Renal cortical epithelial cell (primary cell): ENCODE measurements around the gene PIGV. TPM values are rescaled to one million over a fixed set of nuclear protein-coding genes. Genes with fewer than 3 reads are reported as not detected.
"Not testable (repeated sequence)": the region's sequence is repeated elsewhere in the genome, so short reads cannot be mapped to it uniquely, and the experiment has no call there.

ENCODE experiments used
- DNase-seq: peaks from one replicate; pipeline ENCODE4 v3.0.0-alpha.2; 2011; ENCODE audit warnings: low read depth
- total RNA-seq: library from RNA; depleted of rRNA; stranded (reverse); fragments of >200 nt; gene quantifications from 2 replicates; pipeline ENCODE4 v1.2.3, GENCODE V29; 2014

The PIGV gene
- total RNA-seq, 1 donor from 2014 or later, result 27.9 TPM

DNA sequence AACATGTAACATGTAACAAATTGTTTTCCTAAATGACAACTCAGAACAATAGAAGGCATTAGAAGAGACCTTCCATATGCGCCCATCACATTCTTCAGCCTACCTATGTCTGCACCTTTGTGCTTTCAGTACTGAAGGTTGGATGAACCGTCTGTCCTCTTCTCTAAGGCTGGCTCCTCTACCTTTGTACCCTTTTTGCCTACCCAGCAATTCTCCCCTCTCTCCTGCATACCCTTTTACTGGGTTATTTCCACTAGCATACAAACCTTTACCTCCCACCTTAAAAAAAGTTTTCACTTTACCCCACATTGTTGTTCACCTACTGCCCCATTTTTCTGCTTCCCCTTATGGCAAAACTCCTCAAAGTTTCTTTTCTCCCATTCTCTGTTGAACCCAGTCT lies 5.2 kb downstream of the PIGV start:
- no peak for DNase-seq

GRCh38 chr1:26794391-26794790 lies 6.6 kb downstream of the PIGV start:
- no peak for DNase-seq

GRCh38 chr1:26797627-26798026 lies 9.9 kb downstream of the PIGV start:
- DNase-seq, result no peak

- DNase-seq, result peak; percentile 74
These were observed 11.9 kb downstream of the PIGV start for GRCh38 chr1:26799479-26800142.

- not testable (repeated sequence) for DNase-seq
These were observed 16.2 kb downstream of the PIGV start for GRCh38 chr1:26803932-26804331.

DNA sequence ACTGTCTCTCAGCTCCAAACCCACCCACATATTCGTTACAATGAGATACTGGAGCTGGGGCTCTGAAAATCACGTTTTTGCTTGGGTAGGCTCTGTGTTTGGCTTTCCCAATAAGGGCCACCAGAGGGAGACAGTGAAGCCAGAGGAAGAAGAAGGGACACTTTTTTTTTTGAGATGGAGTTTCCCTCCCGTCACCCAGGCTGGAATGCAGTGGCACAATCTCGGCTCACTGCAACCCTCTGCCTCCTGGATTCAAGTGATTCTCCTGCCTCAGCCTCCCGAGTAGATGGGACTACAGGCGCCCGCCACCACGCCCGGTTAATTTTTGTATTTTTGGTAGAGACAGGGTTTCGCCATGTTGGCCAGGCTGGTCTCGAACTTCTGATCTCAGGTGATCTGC lies 22.4 kb downstream of the PIGV start:
- DNase-seq, result peak; percentile 67

- DNase-seq, result no peak
These were observed 23.3 kb downstream of the PIGV start for GRCh38 chr1:26811057-26811456.

DNA sequence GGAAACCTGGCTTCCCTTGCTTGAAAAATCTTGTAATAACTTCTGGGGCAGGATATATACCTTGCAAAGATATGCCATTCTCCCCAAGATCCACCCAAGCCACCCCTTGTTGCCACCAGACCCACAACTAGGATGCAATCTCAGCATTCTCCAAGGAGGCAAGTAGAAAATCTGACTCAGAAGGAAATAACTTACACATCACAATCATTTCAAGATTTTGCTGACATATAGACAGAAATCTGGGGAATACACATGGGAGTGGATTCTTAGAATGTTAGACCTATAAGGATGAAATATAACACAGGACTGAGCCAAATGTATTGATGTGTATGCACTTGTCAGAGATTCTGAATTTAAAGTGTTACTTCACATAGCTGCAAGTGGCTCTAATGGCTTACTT lies 24.0 kb downstream of the PIGV start:
- DNase-seq, result no peak

GRCh38 chr1:26814377-26814776 lies 26.6 kb downstream of the PIGV start:
- DNase-seq, result no peak

DNA sequence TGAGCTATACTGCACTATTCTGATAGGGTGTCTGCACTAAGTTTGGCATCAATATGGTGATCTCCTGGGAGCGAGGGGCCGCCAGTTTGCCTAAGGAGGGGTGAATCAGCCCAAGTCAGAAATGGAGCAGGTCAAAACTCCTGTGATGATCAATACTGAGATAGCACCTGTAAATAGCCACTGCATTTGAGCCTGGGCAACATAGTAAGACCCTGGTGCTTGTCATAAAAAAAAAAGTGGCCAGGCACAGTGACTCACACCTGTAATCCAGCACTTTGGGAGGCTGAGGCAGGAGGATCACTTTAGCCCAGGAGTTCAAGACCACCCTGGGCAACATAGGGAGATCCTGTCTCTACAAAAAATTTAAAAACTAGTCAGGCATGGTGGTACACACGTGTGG lies 27.1 kb downstream of the PIGV start:
- no peak for DNase-seq

- DNase-seq, result no peak
These were observed 33.1 kb downstream of the PIGV start for GRCh38 chr1:26820784-26821269.

DNA sequence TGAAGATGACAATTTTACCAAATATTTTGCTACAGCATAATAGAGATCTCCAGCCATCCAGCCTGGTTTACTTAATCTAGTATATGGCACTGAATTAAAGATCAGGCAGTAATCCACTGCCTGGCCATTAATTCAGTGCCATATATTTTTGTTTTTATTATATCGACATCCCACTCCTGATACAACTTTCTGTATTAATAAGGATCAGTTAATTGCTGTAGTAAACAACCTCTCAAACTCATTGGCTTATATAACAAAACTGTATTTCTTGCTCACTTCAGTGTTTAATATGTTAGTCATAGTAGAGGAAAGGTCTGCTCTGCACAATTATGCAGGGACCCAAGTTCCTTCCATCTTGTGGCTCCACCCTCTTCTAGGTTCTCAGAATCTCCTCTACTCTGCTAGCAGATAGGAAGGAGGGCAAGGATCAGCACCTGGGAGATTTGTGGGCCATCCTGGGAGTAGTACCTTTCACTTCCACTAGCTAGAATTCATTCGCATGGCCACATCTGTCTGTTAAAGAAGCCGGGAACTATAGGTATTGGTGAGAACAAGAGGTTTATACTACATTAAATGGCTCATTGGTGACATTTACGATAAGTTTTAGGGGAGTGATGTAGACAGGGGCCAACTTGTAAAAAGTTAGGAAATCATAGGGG lies 35.1 kb downstream of the PIGV start:
- DNase-seq, result no peak

- no peak for DNase-seq
These were observed 37.0 kb downstream of the PIGV start for GRCh38 chr1:26824731-26825130.

GRCh38 chr1:26826261-26827105 lies 38.7 kb downstream of the PIGV start, which contains the start of gene ZDHHC18:
Gene ZDHHC18, plus strand, starts transcription at chr1:26826688. Its CDS starts 117 bp downstream, at chr1:26826805.
- no peak for DNase-seq

GRCh38 chr1:26827106-26827604 lies 39.4 kb downstream of the PIGV start:
- DNase-seq, result no peak

GRCh38 chr1:26827663-26828062 lies 39.9 kb downstream of the PIGV start:
- no peak for DNase-seq

- DNase-seq, result no peak
These were observed 40.8 kb downstream of the PIGV start for GRCh38 chr1:26828411-26828991.

GRCh38 chr1:26829184-26829911 lies 41.6 kb downstream of the PIGV start:
- DNase-seq, result no peak

- DNase-seq, result no peak
These were observed 43.3 kb downstream of the PIGV start for GRCh38 chr1:26831059-26831458.

DNA sequence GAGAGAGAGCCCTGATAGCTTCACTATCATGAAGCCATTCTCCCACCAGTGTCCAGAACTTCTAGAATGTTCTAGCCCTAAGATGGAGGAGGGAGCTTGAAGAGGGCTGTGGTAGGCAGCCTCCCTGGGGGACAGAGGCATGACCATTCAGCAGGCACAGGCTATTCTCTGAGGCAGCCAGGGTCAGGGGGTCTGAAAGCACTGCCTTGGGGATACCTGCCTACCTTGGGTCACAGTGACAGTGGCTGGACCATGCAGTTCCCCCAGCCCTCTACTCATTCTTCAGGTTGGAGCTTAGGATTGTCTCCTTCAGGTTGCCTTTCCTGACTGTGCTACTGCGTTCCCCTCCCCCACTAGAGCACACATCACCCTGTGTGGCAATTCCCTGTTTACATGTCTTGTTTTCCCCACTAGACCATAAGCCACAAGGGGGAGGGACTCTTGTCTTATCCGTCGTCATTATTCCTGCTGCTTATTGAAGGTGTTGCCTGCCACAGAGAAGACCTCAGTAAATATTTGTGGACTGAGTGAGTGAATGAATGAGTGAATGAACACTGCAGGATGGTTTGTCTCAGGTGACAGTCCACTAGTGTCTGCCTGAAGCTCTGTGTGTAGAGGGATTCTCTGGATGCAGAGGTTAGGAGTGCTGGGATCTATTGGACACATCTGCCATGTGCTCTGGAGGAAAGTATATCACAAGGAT lies 43.9 kb downstream of the PIGV start:
- peak; percentile 23 for DNase-seq
